Lower leg skin (tissue), 3 donors: ENCODE results near the gene SERPINA6.

Experiments
- POLR2A ChIP-seq, 2 donors: fragments of 450-650 bp; IDR thresholded peaks; one replicate each; pipeline ENCODE4 v1.6.1; 2016 to 2017; ENCODE audit warnings: antibody characterized with exemption in 2 of 2, mild to moderate bottlenecking in 1 of 2, moderate library complexity in 1 of 2
- TF ChIP-seq, protein P1 (sequence below), 3 donors: fragments of 450-650 bp; IDR thresholded peaks; one replicate each; pipeline ENCODE4 v1.5.1; 2016; ENCODE audit warnings: antibody characterized with exemption in 3 of 3, mild to moderate bottlenecking in 3 of 3, moderate library complexity in 2 of 3

DNA sequence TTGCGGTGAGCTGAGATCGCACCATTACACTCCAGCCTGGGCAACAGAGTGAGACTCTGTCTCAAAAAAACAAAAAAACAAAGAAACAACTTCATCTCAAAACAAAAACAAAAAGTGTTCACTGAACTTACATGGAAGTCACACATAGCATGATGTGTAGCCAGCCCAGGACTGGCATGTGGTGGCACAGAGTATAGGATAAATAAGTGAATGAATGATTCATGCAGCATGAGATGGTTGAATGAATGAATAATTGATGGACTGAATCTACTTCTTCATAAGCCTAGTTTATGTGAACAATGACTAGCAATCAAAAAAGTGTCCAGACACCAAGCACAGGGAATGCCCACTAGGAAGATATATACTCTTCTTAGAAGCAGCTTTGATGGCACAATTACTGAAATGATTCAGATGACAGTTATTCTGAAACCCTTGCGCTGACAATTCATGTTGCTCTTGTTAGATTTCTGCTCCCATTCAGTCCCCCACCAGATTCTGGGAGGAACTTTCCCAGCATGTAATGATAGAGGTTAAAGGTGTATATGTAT lies 31.6 kb upstream of the SERPINA6 start:
- no peak for TF ChIP-seq POLR2A (IDR thresholded peaks at IDR 0.05)
- TF ChIP-seq, protein P1, sequence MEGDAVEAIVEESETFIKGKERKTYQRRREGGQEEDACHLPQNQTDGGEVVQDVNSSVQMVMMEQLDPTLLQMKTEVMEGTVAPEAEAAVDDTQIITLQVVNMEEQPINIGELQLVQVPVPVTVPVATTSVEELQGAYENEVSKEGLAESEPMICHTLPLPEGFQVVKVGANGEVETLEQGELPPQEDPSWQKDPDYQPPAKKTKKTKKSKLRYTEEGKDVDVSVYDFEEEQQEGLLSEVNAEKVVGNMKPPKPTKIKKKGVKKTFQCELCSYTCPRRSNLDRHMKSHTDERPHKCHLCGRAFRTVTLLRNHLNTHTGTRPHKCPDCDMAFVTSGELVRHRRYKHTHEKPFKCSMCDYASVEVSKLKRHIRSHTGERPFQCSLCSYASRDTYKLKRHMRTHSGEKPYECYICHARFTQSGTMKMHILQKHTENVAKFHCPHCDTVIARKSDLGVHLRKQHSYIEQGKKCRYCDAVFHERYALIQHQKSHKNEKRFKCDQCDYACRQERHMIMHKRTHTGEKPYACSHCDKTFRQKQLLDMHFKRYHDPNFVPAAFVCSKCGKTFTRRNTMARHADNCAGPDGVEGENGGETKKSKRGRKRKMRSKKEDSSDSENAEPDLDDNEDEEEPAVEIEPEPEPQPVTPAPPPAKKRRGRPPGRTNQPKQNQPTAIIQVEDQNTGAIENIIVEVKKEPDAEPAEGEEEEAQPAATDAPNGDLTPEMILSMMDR (IDR thresholded peaks at IDR 0.05): no peak
